B cell (primary cell): ENCODE data around the gene TMX4.

Source experiments
- EZH2 ChIP-seq: IDR thresholded peaks from 2 replicates; pipeline ENCODE4 v1.6.1; 2012; ENCODE audit warnings: borderline replicate concordance, low read depth, mild to moderate bottlenecking, moderate library complexity, low read length; ENCODE audit not compliant: insufficient read depth, poor library complexity, severe bottlenecking
- TF ChIP-seq, protein P1 (sequence below): fragments of 200-600 bp; IDR thresholded peaks from one replicate; pipeline ENCODE4 v1.8.0; 2022; ENCODE audit warnings: antibody characterized with exemption, mild to moderate bottlenecking

DNA sequence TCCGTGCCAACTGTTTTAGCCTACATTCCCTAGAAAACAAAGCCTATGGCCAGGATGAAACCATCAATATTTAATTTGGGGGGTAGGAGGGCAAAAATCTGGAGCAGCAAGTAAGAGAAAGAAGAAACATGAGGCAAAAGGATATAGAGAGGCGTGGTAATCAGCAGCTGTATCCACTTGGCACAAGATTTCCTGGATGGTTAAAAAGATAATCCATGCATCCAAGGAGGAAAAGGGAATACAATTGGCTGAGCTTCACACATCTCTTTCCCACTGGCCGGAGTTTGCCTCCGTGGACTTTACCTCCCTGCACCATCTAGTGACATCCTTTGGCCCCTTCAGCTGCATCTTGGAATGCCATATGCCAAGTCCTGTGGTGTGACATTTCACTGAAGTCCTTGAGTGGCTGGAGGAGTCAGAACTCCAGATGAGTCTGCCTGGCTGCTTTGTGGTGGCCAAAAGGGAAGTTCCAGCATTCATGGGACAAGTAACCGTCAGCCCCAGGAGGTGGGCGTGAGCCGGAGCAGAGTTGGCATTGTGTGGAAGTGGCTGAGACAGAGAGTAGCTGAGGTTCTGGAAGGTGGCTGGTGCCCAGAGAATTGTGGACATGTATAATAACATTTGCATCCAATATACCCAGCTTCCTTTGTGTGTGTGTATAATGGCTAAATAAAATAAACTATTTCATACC is 13.7 kb upstream of the TMX4 start:
- TF ChIP-seq, protein P1, sequence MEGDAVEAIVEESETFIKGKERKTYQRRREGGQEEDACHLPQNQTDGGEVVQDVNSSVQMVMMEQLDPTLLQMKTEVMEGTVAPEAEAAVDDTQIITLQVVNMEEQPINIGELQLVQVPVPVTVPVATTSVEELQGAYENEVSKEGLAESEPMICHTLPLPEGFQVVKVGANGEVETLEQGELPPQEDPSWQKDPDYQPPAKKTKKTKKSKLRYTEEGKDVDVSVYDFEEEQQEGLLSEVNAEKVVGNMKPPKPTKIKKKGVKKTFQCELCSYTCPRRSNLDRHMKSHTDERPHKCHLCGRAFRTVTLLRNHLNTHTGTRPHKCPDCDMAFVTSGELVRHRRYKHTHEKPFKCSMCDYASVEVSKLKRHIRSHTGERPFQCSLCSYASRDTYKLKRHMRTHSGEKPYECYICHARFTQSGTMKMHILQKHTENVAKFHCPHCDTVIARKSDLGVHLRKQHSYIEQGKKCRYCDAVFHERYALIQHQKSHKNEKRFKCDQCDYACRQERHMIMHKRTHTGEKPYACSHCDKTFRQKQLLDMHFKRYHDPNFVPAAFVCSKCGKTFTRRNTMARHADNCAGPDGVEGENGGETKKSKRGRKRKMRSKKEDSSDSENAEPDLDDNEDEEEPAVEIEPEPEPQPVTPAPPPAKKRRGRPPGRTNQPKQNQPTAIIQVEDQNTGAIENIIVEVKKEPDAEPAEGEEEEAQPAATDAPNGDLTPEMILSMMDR = no peak
- TF ChIP-seq EZH2 = no peak
